Stimulated activated CD4-positive, alpha-beta T cell treated with anti-CD3 and anti-CD28 coated beads, TNF-alpha, amount 100 ng/mL, for 24 hours (primary cell): Measurements from ENCODE around the gene COQ5.
A peak's percentile ranks its signal among the peaks of the same experiment; 100 is the strongest.
"Not testable (repeated sequence)": the region's sequence is repeated elsewhere in the genome, so short reads cannot be mapped to it uniquely, and the experiment has no call there.

Experiments
- DNase-seq, 3 experiments: peaks; one replicate each; pipeline ENCODE4 v3.0.0-alpha.2; 2020; ENCODE audit warnings: low read depth in 3 of 3

COQ5 gene

GRCh38 chr12:120529641-120530417 lies 871 bp upstream of the COQ5 start:
- DNase-seq = no peak

DNA sequence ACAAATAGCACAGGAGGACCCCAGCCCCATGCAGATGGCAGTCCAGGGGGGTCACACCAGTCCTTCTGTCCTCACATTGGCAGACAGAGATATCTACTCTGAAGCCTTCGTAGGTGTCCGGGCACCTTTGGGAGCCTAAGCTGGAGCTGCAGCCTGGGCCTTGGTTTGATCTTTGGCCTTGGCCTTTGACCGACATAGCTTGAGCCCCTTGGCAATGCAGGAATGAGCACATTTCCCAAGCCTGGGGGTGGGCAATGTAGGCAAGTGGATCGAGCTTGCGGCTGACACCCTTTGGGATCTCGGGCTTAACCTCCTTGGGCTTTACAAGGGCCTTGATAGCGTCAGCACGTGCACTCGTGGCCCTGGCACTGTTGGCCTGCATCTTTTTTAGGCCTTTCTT lies 6.4 kb downstream of the COQ5 start:
- DNase-seq = no peak

- DNase-seq = not testable (repeated sequence)
These were observed 9.6 kb downstream of the COQ5 start for GRCh38 chr12:120519324-120519723.

GRCh38 chr12:120515496-120515895 lies 13.5 kb downstream of the COQ5 start:
- DNase-seq = no peak

GRCh38 chr12:120514002-120514401 lies 15.0 kb downstream of the COQ5 start:
- no peak for DNase-seq

GRCh38 chr12:120508537-120508936 lies 20.4 kb downstream of the COQ5 start:
- no peak for DNase-seq

DNA sequence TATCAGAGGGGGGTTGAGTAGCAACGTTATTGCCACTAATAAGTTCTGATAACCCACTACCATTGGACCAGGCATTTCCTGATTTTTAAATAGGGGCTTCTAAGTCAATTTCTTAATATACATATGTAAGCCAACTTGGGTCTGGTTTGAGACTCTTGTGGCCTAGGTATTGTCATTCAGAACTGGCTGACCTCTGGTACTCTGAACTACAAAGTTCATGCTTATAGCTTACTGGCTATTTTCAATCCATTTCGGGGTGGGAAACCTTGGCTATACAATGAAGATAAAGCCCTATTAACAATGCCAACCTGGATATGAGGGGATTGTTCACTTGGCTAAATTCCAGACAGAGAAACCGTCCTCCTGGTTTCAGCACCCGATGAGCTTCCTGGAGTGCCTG lies 24.4 kb downstream of the COQ5 start:
- DNase-seq = no peak

DNA sequence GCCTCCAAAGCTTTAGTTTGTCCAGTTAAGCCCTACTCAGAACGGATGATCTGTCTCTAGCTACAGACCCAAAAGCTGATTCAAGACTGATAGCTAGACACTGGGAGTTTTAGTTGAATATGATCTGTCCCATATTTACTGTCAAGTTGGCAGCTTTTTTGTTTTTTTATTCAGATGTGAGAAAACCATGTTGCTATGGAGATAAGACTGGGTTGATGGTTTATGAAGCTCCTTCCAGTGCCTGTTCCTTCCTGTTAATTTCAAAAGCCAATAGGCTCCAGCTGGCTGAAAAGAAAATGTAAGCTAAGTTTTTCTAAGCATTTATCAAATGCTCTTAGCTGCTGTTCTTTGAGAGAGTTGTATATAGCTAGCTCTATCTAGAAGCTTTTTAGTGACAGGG lies 28.4 kb downstream of the COQ5 start:
- DNase-seq = no peak

DNA sequence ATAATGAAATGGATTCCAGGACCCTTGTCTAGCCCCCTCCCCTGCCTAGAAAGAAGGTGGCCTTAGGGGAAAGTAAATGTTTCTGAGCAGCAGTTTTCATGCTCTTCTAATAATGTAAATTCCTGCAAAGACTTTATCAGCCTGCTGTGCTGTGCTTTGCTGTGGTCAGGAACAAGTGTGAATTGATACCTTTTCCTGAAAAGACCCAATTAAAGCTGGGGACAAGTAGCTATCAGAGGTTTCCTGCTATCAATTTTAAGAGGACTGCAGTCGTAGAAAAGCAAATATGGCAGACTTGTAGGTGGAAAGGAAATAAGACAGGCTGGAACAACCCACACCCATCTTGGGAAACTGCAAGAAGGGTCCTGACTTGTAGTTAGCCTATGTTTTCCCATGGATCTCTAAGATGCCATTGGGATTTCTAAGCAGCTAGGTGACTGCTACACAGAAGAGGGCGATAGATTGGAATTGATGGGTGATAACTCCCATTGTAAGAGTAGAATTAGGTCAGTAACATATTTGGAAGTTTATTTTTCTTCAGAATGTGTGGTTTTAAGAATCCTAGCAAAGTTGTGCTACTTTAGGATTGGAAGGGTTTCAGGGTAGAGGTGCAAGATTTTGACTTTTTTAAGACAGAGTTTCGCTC lies 30.0 kb downstream of the COQ5 start:
- no peak for DNase-seq

DNA sequence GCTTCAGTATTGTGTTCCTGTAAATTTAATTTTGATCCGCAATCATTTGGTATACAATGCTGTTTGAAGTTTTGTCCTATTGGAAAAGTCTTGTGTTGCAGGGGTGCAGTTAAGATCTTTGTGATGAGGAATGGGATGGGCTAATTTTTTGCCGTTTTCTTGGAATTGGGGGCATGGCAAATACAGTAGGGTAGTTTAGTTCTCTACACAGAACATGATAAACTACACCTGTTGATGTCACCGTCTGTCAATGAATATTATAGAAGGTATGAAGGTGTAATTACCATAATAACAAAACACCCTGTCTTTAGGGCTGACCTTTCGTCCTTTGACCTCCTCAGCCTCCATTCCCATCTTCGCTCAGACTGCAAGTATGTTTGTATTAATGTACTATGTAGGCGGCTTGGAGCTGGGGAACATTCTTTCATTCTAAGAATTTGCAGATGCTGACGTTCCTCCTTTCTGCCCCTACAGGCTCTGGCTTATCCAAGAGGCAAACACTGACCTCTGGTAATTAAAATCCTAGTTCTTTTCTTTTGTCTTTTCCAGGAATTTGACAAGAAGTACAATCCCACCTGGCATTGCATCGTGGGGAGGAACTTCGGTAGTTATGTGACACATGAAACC lies 31.3 kb downstream of the COQ5 start:
- no peak for DNase-seq

DNA sequence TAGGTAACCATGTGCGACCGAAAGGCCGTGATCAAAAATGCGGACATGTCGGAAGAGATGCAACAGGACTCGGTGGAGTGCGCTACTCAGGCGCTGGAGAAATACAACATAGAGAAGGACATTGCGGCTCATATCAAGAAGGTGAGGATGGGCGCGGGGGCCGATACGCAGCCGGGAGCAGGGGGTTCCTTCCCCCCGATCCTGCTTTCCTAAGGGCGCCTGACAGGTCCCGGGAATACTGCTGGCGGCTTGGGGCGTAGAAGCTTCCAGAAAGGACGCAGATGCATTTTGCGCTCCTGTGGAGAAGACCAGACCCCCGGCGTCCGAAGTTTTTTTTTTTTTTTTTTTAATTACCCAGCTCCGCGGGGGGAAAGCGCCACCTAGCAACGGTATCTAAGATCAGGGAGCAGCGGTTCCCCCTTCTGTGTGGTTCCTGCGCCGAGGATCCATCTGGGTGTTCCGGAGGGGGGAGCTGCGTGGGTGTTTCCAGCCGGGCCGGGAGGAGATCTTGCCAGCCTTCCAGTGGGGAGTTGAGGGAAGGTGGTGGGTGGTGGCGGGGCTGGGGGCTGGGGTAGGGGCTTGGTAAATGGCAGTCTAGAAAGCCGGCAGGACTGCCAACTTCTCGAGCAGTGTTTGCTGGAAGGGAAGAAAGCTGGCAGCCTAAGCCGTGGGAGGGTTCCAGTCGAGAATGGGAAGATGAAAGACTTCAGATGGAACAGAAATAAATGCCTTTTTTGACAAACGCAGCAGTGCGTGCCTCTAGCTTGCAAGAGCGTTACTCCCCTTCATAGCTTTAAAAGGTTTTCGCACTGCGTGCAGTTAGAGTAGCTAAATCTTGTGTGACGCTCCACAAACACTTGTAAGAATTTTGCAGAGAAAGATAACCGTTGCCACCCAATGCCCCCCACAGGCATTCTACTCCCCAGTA lies 32.3 kb downstream of the COQ5 start:
- DNase-seq = peak; percentile 21 to 40 (median 37)

- peak; percentile 96 to 98 (median 97) for DNase-seq
These were observed 33.1 kb downstream of the COQ5 start, which contains the start of gene DYNLL1 for GRCh38 chr12:120495731-120496412. DYNLL1 (plus strand) TSS chr12:120496113; CDS start chr12:120496422, 309 bp downstream.

DNA sequence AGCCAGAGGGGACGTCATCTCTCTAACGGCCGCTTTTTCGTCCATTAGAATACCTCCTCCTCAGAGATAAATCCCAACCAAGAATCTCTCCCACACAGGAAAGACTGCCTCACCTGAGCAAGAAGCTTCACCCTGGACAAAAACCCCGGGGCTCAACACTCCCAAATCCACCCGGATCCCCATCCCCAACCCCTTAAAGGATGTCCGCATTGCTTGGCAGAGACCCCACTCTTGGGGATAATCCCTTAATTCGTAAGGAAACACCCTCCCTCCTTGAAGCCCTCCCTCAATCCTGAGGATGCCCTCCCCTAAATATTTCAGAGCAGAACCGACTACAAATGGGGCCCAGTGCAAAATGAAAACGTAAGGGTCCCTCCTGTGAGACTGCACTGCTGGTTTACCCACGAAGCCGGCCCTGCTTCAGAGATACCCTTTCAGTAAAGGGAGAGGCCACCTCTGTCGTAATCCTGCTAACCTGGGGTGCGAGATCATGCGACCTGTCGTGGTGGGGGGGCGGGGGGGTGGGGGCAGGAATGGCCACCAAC lies 33.7 kb downstream of the COQ5 start:
- no peak for DNase-seq

DNA sequence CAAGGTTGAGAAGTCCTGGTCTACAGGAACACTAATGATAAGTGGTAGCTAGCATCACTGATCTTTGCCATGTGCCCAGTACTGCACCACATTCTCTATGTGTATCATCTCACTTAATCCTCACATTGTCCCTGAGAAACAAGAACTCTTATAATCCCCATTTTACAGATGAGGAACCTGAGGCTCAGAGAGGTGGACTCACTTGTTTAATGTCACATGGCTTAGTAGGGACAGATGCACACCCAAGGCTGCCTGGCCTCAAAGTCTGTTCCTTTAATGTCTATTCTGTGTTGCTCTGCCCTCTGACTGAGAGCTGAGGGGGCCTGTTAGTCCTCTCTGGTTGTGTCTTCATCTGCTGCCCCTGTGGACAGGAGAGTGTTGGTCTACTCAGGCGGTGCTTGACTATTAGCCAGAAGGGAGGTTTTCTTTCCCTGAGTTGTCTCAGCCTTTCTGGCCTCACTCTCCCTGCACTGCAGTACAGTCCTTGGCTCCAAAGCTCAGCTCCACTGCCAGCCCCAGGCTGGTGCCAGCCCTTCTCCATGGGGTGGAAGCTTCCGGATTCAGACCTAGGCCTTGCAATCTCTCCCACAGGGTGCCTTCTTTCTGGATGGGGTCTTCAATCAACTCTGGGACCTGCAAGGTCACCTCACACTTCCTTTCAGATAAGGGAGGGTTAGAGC lies 38.0 kb downstream of the COQ5 start:
- DNase-seq = no peak

DNA sequence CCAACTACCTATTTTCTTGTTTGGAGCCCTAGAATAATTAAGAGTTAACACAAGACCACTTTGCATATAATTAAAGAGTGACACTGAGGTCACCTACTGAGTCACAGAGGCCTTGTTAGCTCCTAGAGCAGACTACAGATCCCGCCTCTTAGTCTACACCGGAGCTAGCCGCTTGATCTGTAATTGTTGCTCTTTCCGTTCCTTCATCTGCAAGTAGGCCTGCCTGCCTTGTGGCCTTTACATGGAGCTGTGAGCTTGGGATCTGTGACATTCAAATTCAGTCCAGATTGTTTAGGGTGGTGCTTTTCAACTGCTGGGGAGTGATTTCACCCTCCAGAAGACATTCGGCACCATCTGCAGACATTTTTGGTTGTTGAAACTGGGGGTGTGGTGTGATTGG lies 38.6 kb downstream of the COQ5 start:
- DNase-seq = no peak

DNA sequence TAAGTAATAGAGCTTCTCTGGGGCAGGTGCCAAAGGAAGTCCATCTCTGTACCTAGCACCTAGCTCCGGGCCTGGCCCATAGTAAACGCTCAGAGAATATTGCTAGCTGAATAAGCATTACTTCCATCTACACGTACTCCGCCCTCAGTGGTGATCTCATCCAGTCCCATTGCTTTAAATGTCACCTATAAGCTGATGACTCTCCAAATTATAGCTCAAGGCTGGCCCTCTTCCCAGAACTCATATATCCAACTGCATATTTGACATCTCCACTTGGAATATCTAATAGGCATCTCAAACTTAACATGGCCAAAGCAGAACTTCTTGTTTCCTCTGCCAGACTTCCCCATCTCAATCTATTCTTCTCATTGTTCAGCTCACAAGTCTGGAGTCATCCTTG lies 39.9 kb downstream of the COQ5 start:
- DNase-seq = no peak

DNA sequence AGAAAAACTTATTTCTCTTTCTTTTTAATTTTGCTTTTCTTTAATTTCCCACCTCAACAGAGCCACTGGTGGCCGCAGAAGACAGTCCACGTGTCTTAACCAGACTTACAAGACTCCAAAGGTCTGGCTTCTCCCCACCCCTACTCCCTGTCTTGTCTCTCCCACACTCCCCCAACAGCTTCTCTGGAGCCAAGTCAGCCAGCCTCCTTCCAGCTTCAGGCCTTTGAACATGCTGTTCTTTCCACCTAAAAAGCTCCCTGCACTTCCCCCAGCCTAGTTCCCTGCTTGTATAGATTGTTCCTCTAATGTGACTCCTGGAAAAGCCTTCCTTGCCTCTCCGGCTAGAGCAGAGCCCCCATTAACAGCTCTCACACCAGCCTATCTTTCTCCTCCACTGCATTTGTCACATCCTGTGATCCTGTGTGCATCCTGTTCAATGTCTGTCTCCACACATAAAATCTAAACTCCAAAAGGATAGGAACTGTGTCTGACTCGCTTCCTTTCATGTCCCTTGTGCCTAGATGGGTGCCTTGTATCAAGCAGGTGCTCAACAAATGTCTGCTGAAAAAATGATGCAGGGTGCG lies 40.8 kb downstream of the COQ5 start:
- no peak for DNase-seq

GRCh38 chr12:120487552-120487951 lies 41.4 kb downstream of the COQ5 start:
- DNase-seq = not testable (repeated sequence)

DNA sequence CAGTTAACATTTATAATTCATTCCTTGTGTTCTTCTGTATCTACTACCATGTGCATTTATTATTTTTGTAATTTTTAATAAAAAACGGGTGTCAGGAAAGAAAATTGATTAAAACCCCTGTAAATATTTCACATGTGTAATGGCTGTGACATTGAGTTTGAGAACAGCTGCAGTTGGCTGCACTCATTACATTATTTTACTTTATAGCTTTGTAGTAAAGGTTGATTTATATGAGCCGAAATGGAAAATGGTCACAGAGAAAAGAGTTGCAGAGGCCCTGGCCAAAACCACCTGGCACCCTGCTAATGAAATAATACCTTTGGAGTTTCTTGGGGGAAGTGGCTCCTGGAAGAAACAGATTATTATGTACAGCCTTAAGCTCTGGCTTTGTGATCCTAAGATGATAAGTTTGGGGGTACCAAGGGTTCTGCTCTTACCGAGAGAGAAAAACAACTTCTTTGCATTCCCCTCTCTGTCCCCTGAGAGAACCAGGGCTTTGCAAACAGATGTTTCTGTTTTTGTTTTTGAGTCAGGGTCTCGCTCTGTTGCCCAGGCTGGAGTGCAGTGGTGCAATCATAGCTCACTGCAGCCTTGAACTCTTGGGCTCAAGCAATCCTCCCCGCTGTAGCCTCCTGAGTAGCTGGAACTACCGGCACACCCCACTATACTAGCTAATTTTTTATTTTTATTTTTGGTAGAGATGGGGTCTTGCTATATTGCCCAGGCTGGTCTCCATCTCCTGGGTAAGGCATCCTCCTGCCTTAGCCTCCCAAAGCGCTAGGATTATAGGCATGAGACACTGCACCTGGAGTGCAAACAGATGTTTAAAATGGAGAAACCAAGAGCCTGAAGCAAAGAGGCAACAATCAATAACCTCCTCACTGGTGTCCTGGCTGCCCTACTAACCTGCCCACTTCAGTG lies 42.7 kb downstream of the COQ5 start:
- DNase-seq = no peak
